ENCODE data around the gene YPEL2. TPM values are rescaled to one million over a fixed set of nuclear protein-coding genes. Genes with fewer than 3 reads are reported as not detected.

The YPEL2 gene
- polyA plus RNA-seq, 1 experiment: 9.2 TPM

GRCh38 chr17:59362811-59363205 lies 31.4 kb downstream of the YPEL2 start:
- ChIA-PET POLR2A (no interaction called here), CTCF (no interaction called here)
- TF ChIP-seq, protein P1, sequence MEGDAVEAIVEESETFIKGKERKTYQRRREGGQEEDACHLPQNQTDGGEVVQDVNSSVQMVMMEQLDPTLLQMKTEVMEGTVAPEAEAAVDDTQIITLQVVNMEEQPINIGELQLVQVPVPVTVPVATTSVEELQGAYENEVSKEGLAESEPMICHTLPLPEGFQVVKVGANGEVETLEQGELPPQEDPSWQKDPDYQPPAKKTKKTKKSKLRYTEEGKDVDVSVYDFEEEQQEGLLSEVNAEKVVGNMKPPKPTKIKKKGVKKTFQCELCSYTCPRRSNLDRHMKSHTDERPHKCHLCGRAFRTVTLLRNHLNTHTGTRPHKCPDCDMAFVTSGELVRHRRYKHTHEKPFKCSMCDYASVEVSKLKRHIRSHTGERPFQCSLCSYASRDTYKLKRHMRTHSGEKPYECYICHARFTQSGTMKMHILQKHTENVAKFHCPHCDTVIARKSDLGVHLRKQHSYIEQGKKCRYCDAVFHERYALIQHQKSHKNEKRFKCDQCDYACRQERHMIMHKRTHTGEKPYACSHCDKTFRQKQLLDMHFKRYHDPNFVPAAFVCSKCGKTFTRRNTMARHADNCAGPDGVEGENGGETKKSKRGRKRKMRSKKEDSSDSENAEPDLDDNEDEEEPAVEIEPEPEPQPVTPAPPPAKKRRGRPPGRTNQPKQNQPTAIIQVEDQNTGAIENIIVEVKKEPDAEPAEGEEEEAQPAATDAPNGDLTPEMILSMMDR (IDR thresholded peaks at IDR 0.05; ENCODE audit: insufficient read depth, low read depth, low read length): no peak
- Histone ChIP-seq H3K36me3 (ENCODE audit: control insufficient read depth, insufficient read depth, low read length) (no peaks in the 10 kb centered on the region), H3K4me3 (ENCODE audit: low read depth, low read length) (no peak overlapping the region), H3K27me3 (ENCODE audit: control insufficient read depth, insufficient read depth, low read length) (no peaks in the 10 kb centered on the region)
- no peak for DNase-seq (ENCODE audit: low read depth)

GRCh38 chr17:59365383-59365981 lies 34.0 kb downstream of the YPEL2 start:
- Histone ChIP-seq H3K36me3 (ENCODE audit: control insufficient read depth, insufficient read depth, low read length) (no peaks in the 10 kb centered on the region), H3K4me3 (ENCODE audit: low read depth, low read length) (no peak overlapping the region), H3K27me3 (ENCODE audit: control insufficient read depth, insufficient read depth, low read length) (no peaks in the 10 kb centered on the region)
- DNase-seq (ENCODE audit: low read depth): no peak
- POLR2A ChIA-PET: no interaction called here
- TF ChIP-seq, protein P1 (IDR thresholded peaks at IDR 0.05; ENCODE audit: insufficient read depth, low read depth, low read length): no peak
- CTCF ChIA-PET: interaction anchor here (0.6 to 1.4 kb wide), 3 partner anchors 19 to 419 kb away, joined by 3 to 4 read pairs (median 3); no protein-coding TSS in a partner anchor

DNA sequence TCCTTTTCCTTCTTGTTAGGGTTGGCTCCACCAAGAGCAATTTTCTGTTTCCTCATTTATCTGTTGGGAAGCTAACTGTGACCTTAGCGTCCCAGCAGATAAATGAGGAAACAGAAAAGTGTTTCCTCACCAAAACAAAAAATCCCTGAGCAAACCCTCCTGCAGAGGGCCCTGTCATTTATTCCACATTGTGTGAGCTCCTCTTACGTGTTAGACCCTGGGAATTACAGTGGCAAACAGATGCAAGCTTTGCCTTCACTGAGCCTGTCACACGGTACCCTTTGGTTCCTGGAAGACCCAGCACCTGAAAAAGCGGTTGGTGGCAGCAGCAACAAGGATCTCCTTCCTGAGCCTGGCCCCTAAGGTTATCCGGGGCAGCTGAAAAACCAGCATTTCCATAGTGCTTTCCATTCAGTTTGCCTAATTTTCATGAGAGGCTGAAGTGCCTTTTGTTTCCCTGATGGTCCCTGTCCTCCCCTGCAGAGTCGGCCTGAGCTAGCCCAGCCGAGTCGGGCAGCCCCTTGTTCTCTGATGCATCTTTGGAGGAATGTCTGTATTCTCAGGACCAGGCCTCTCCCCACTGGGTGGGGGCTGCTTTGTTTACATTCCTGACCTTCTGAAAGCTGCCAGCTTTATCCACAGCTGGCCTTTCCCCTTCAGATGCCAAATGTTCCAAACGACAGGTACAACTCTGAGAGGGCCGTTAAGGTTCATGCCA lies 34.7 kb downstream of the YPEL2 start:
- Histone ChIP-seq H3K27me3 (ENCODE audit: control insufficient read depth, insufficient read depth, low read length) (no peaks in the 10 kb centered on the region), H3K4me3 (ENCODE audit: low read depth, low read length) (no peak overlapping the region), H3K36me3 (ENCODE audit: control insufficient read depth, insufficient read depth, low read length) (no peaks in the 10 kb centered on the region)
- TF ChIP-seq, protein P1 (IDR thresholded peaks at IDR 0.05; ENCODE audit: insufficient read depth, low read depth, low read length): no peak
- no peak for DNase-seq (ENCODE audit: low read depth)
- ChIA-PET POLR2A (no interaction called here), CTCF (interaction anchor here (1.0 to 1.4 kb wide), 2 partner anchors 18 to 37 kb away, joined by 3 to 4 read pairs; no protein-coding TSS in a partner anchor)

GRCh38 chr17:59366773-59367656 lies 35.6 kb downstream of the YPEL2 start:
- no peak for DNase-seq (ENCODE audit: low read depth)
- no peak overlapping the region for H3K4me3 ChIP-seq (ENCODE audit: low read depth, low read length)
- CTCF ChIA-PET: interaction anchor here (1.4 kb wide), 1 partner anchor 18 kb away, joined by 4 read pairs; no protein-coding TSS in a partner anchor
- TF ChIP-seq, protein P1 (IDR thresholded peaks at IDR 0.05; ENCODE audit: insufficient read depth, low read depth, low read length): no peak
- H3K36me3 ChIP-seq (ENCODE audit: control insufficient read depth, insufficient read depth, low read length): no peaks in the 10 kb centered on the region
- H3K27me3 ChIP-seq (ENCODE audit: control insufficient read depth, insufficient read depth, low read length): no peaks in the 10 kb centered on the region
- POLR2A ChIA-PET: no interaction called here

- DNase-seq (ENCODE audit: low read depth): no peak
- POLR2A ChIA-PET: no interaction called here
- TF ChIP-seq, protein P1 (IDR thresholded peaks at IDR 0.05; ENCODE audit: insufficient read depth, low read depth, low read length): no peak
- Histone ChIP-seq H3K27me3 (ENCODE audit: control insufficient read depth, insufficient read depth, low read length) (no peaks in the 10 kb centered on the region), H3K4me3 (ENCODE audit: low read depth, low read length) (no peak overlapping the region), H3K36me3 (ENCODE audit: control insufficient read depth, insufficient read depth, low read length) (no peaks in the 10 kb centered on the region)
- CTCF ChIA-PET: no interaction called here
These were observed 36.2 kb downstream of the YPEL2 start for GRCh38 chr17:59367657-59368045.

Data from BJ (cell line).